Measurements from ENCODE around the gene PPP1R27. TPM values are rescaled to one million over a fixed set of nuclear protein-coding genes. Genes with fewer than 3 reads are reported as not detected.

Gene PPP1R27
- total RNA-seq, 1 donor from 2014 or later: not detected

GRCh38 chr17:81794074-81794476 lies 40.8 kb downstream of the PPP1R27 start:
- no peaks in the 10 kb centered on the region for H3K9me3 Mint-ChIP-seq (ENCODE audit: unreplicated experiment)
- no peak for DNase-seq (ENCODE audit: low read depth)
- no peak overlapping the region for H3K9ac ChIP-seq (ENCODE audit: low read length)
- no peaks in the 10 kb centered on the region for H3K79me2 ChIP-seq (ENCODE audit: insufficient read depth, low read length)
- no peaks in the 10 kb centered on the region for H3K36me3 Mint-ChIP-seq (ENCODE audit: low read depth, unreplicated experiment)
- H3K27me3 ChIP-seq (ENCODE audit: insufficient read depth, low read length): no peaks in the 10 kb centered on the region
- H3K4me1 Mint-ChIP-seq (ENCODE audit: low read depth, unreplicated experiment): no peaks in the 10 kb centered on the region
- no peaks in the 10 kb centered on the region for H3K4me1 ChIP-seq (ENCODE audit: insufficient read depth, low read length)
- no peak overlapping the region for H3K4me3 Mint-ChIP-seq (ENCODE audit: unreplicated experiment)
- H4K20me1 ChIP-seq (ENCODE audit: insufficient read depth, low read length): no peaks in the 10 kb centered on the region
- peaks cover under 1% of the 10 kb centered on the region for H3K27me3 Mint-ChIP-seq (ENCODE audit: low read depth, unreplicated experiment)
- no peak overlapping the region for H2AFZ ChIP-seq (ENCODE audit: low read depth, low read length)
- H3K27ac Mint-ChIP-seq (ENCODE audit: unreplicated experiment): no peak overlapping the region
- H3K9me3 ChIP-seq (ENCODE audit: insufficient read depth, low read depth, low read length): peaks cover 5% of the 10 kb centered on the region
- no peak overlapping the region for H3K4me3 ChIP-seq (ENCODE audit: insufficient read depth, low read depth, low read length)
- no peak overlapping the region for H3K4me2 ChIP-seq (ENCODE audit: low read length)
- TF ChIP-seq EZH2 (IDR thresholded peaks at IDR 0.05; ENCODE audit: insufficient read depth, low read length): no peak
- TF ChIP-seq, protein P1, sequence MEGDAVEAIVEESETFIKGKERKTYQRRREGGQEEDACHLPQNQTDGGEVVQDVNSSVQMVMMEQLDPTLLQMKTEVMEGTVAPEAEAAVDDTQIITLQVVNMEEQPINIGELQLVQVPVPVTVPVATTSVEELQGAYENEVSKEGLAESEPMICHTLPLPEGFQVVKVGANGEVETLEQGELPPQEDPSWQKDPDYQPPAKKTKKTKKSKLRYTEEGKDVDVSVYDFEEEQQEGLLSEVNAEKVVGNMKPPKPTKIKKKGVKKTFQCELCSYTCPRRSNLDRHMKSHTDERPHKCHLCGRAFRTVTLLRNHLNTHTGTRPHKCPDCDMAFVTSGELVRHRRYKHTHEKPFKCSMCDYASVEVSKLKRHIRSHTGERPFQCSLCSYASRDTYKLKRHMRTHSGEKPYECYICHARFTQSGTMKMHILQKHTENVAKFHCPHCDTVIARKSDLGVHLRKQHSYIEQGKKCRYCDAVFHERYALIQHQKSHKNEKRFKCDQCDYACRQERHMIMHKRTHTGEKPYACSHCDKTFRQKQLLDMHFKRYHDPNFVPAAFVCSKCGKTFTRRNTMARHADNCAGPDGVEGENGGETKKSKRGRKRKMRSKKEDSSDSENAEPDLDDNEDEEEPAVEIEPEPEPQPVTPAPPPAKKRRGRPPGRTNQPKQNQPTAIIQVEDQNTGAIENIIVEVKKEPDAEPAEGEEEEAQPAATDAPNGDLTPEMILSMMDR (IDR thresholded peaks at IDR 0.05; ENCODE audit: insufficient read depth, low read depth, low read length): no peak
- H3K36me3 ChIP-seq (ENCODE audit: insufficient read depth, low read length): no peaks in the 10 kb centered on the region
- no peak overlapping the region for H3K27ac ChIP-seq (ENCODE audit: low read depth, low read length)
- no peak for FAIRE-seq

DNA sequence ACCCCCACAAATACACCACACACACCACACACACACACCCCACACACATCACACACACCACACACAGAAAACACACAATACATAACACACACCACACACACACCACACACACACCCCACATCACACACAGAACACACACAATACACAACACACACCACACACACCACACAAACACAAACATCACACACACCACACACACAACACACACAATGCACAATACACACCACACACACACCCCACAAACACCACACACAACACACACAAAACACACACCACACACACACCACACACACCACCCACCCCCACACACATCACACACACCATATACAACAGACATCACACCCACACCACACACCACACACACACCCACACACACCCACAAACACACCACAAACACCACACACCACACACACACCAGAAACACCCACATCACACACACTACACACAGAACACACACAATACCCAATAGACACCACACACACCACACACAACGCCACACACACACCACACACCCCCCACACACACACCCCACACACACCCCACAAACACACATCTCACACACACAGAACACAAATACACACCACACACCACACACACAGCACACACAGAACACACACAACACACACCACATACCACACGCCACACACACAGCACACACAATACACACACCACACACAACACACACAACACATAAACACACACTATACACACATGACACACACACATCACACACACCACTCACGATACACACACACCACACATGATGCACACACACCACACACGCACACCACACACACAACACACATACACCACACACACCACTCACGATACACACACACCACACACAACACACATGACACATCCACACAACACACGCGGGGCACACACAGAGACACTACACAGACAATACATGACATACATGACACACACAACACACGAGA lies 41.9 kb downstream of the PPP1R27 start:
- no peaks in the 10 kb centered on the region for H3K36me3 ChIP-seq (ENCODE audit: insufficient read depth, low read length)
- no peaks in the 10 kb centered on the region for H3K36me3 Mint-ChIP-seq (ENCODE audit: low read depth, unreplicated experiment)
- H3K27ac ChIP-seq (ENCODE audit: low read depth, low read length): no peak overlapping the region
- no peak for FAIRE-seq
- no peaks in the 10 kb centered on the region for H3K27me3 ChIP-seq (ENCODE audit: insufficient read depth, low read length)
- no peak overlapping the region for H3K9ac ChIP-seq (ENCODE audit: low read length)
- no peak overlapping the region for H3K4me3 Mint-ChIP-seq (ENCODE audit: unreplicated experiment)
- H2AFZ ChIP-seq (ENCODE audit: low read depth, low read length): no peak overlapping the region
- H3K4me1 ChIP-seq (ENCODE audit: insufficient read depth, low read length): no peaks in the 10 kb centered on the region
- H3K79me2 ChIP-seq (ENCODE audit: insufficient read depth, low read length): no peaks in the 10 kb centered on the region
- TF ChIP-seq, protein P1 (IDR thresholded peaks at IDR 0.05; ENCODE audit: insufficient read depth, low read depth, low read length): no peak
- no peak for TF ChIP-seq EZH2 (IDR thresholded peaks at IDR 0.05; ENCODE audit: insufficient read depth, low read length)
- H3K9me3 Mint-ChIP-seq (ENCODE audit: unreplicated experiment): no peaks in the 10 kb centered on the region
- H3K9me3 ChIP-seq (ENCODE audit: insufficient read depth, low read depth, low read length): peaks cover 5% of the 10 kb centered on the region
- no peaks in the 10 kb centered on the region for H3K4me1 Mint-ChIP-seq (ENCODE audit: low read depth, unreplicated experiment)
- H3K4me2 ChIP-seq (ENCODE audit: low read length): no peak overlapping the region
- no peak overlapping the region for H3K4me3 ChIP-seq (ENCODE audit: insufficient read depth, low read depth, low read length)
- H3K27me3 Mint-ChIP-seq (ENCODE audit: low read depth, unreplicated experiment): no peaks in the 10 kb centered on the region
- no peak for DNase-seq (ENCODE audit: low read depth)
- H3K27ac Mint-ChIP-seq (ENCODE audit: unreplicated experiment): no peak overlapping the region
- H4K20me1 ChIP-seq (ENCODE audit: insufficient read depth, low read length): no peaks in the 10 kb centered on the region

Other genes starting within 250 kb of the PPP1R27 start
- 125 and 127 TPM in 2 replicates for gene NPLOC4, start 197.9 kb downstream of the PPP1R27 start, total RNA-seq
- 2.7 and 3.2 TPM in 2 replicates for gene TSPAN10, start 197.9 kb downstream of the PPP1R27 start, total RNA-seq
- not detected in 2 replicates for gene PDE6G, start 178.5 kb downstream of the PPP1R27 start, total RNA-seq
- gene OXLD1, start 168.4 kb downstream of the PPP1R27 start, total RNA-seq: 22.0 and 28.5 TPM in 2 replicates
- gene CCDC137, start 168.3 kb downstream of the PPP1R27 start, total RNA-seq: 25.2 and 29.4 TPM in 2 replicates
- gene ARL16, start 151.3 kb downstream of the PPP1R27 start, total RNA-seq: 38.6 and 40.4 TPM in 2 replicates
- 106 and 122 TPM in 2 replicates for gene HGS, start 151.0 kb downstream of the PPP1R27 start, total RNA-seq
- 69.9 and 71.3 TPM in 2 replicates for gene MRPL12, start 131.7 kb downstream of the PPP1R27 start, total RNA-seq
- gene SLC25A10, start 122.8 kb downstream of the PPP1R27 start, total RNA-seq: 7.9 and 9.3 TPM in 2 replicates
- not detected in 2 replicates for gene GCGR, start 30.9 kb downstream of the PPP1R27 start, total RNA-seq
- gene MCRIP1, start 1.8 kb downstream of the PPP1R27 start, total RNA-seq: 106 and 113 TPM in 2 replicates
- gene P4HB, start 25.5 kb upstream of the PPP1R27 start, total RNA-seq: 1,268 and 1,504 TPM in 2 replicates
- gene ARHGDIA, start 36.3 kb upstream of the PPP1R27 start, total RNA-seq: 352 and 367 TPM in 2 replicates
- 86.4 and 110 TPM in 2 replicates for gene ALYREF, start 56.5 kb upstream of the PPP1R27 start, total RNA-seq
- gene ANAPC11, start 56.7 kb upstream of the PPP1R27 start, total RNA-seq: 104 and 113 TPM in 2 replicates
- 2.0 and 2.7 TPM in 2 replicates for gene NPB, start 67.2 kb upstream of the PPP1R27 start, total RNA-seq
- gene PCYT2, start 76.3 kb upstream of the PPP1R27 start, total RNA-seq: 26.0 and 31.6 TPM in 2 replicates
- 26.5 and 30.2 TPM in 2 replicates for gene SIRT7, start 83.1 kb upstream of the PPP1R27 start, total RNA-seq
- 33.2 and 35.8 TPM in 2 replicates for gene MAFG, start 92.7 kb upstream of the PPP1R27 start, total RNA-seq
- gene PYCR1, start 102.2 kb upstream of the PPP1R27 start, total RNA-seq: 164 and 191 TPM in 2 replicates
- gene MYADML2, start 112.2 kb upstream of the PPP1R27 start, total RNA-seq: not detected in 2 replicates
- 0.89 and 1.7 TPM in 2 replicates for gene NOTUM, start 126.1 kb upstream of the PPP1R27 start, total RNA-seq
- gene ASPSCR1, start 142.6 kb upstream of the PPP1R27 start, total RNA-seq: 23.6 and 25.5 TPM in 2 replicates
- gene CENPX, start 187.8 kb upstream of the PPP1R27 start, total RNA-seq: 26.3 and 26.7 TPM in 2 replicates
- gene LRRC45, start 188.3 kb upstream of the PPP1R27 start, total RNA-seq: 6.2 and 6.6 TPM in 2 replicates
- gene RAC3, start 196.6 kb upstream of the PPP1R27 start, total RNA-seq: 40.5 and 41.3 TPM in 2 replicates
- 42.3 and 49.9 TPM in 2 replicates for gene DCXR, start 202.6 kb upstream of the PPP1R27 start, total RNA-seq
- gene RFNG, start 216.8 kb upstream of the PPP1R27 start, total RNA-seq: 40.2 and 41.9 TPM in 2 replicates
- gene GPS1, start 216.8 kb upstream of the PPP1R27 start, total RNA-seq: 91.4 and 102 TPM in 2 replicates
- 55.1 and 59.5 TPM in 2 replicates for gene DUS1L, start 230.8 kb upstream of the PPP1R27 start, total RNA-seq